Measurements from ENCODE around the gene NME5.
A peak's percentile ranks its signal among the peaks of the same experiment; 100 is the strongest.
"Not testable (repeated sequence)": the region's sequence is repeated elsewhere in the genome, so short reads cannot be mapped to it uniquely, and the experiment has no call there.

The NME5 gene, protein sequence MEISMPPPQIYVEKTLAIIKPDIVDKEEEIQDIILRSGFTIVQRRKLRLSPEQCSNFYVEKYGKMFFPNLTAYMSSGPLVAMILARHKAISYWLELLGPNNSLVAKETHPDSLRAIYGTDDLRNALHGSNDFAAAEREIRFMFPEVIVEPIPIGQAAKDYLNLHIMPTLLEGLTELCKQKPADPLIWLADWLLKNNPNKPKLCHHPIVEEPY

DNA sequence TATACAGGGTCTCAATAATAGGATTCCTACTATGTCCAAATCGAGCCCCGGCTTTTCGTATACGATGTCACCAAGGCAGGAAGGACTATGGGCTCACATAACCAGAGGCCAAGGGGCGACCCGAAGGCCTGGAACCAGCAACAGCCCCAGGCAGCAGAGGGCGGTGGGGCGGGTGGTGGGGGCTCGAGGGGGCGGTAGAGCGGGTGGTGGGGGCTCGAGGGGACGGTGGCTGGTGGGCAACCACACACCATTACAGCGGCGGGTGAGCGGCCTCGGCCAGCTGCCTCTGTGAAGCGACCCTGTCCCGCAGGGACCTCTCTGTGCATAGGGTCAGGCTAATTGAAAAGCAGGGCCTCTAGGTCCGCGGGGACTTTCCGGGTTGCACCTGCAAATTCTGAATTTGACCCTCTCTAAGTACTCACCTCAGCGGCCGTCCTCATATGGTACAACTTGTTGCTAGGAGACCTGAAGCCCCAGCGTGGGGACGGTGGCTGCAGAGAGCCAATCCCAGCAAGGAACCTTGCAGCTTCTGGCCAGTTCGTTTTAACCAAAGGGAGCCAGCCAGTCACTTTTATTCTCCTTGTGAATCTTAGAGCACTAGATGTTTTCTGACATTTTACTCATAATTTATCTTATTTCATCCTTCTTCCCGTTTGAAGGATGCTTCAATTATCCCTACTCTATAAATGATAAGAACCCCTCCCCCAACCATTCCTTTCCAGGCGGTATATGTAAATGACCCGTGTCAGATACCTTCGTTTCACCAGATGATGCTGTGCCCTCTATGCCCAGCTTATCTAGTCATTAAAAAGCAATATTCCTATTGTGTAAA, at the start of gene NME5:
Gene NME5 (minus strand): TSS at position 480 of the 832 bp plus-strand sequence. CDS start 648 bp downstream, outside the sequence.
- FAIRE-seq: no peak

DNA sequence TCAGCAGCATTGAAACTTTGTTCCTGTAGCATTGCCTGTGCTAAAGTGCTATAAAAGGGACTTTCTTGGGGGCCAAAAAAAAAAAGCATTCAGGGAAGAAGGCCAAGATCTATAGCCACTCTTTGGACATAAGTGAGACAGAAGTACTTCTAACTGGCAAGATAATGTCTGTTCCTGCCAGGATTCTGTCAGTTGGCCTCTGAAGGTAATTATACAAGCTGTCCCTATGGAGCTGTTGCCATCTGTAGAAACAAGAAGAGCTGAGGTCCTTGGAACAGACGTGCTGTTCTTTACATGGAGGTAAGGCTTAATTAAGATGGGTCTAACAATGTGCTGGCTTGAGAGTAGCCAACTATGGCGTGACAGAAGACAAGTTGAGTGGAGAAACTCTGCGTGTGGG, 49.4 kb upstream of the NME5 start:
- no peak for FAIRE-seq

DNA sequence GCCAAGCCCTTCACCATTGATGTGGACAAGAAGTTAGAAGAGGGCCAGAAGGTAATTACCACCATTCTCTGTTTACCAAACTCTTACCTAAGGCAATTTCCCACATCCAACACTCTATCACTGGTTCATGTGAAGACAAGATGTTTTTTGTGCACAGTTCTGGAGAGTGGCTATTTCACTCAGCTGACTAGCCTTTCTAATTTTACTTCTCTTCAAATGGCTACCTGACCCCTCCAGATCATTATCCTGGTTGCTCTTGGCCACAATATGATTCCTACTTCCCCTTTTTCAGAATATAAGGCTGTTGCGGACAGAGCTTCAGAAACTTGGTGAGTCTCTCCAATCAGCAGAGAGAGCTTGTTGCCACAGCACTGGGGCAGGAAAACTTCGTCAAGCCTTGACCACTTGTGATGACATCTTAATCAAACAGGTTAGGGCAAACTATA, 46.8 kb upstream of the NME5 start:
- FAIRE-seq: no peak

DNA sequence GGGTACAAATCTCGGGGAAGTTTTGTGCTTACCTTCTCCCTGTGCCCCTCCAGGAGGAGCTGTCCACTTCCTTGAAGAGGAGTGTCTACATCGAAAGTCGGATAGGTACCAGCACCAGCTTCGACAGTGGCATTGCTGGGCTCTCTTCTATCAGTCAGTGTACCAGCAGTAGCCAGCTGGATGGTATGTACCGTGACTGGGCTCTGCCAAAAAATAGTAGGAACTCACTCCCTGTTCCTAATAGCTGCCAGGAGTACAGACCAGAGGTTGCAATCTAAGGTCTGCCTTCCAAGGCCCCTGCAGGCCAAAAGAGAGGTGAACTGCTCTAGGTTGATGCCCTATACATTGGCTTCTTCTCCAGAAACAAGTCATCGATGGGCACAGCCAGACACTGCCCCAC, 43.6 kb upstream of the NME5 start:
- FAIRE-seq: no peak

DNA sequence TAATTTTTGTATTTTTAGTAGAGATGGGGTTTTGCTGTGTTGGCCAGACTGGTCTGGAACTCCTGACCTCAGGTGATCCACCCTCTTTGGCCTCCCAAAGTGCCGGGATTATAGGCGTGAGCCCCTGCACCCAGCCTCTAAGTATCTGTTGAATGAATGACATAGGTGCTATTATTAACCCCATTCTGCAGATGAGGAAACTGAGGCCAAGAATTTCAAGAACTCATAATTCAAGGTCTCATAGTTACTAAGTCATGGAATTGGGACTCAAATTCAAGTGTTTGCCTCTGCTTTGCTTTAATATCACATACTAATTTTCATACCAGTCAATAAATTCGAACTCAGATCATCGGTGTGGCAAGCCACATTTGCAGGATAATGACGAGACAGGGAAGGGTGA, 41.6 kb upstream of the NME5 start:
- FAIRE-seq: no peak

DNA sequence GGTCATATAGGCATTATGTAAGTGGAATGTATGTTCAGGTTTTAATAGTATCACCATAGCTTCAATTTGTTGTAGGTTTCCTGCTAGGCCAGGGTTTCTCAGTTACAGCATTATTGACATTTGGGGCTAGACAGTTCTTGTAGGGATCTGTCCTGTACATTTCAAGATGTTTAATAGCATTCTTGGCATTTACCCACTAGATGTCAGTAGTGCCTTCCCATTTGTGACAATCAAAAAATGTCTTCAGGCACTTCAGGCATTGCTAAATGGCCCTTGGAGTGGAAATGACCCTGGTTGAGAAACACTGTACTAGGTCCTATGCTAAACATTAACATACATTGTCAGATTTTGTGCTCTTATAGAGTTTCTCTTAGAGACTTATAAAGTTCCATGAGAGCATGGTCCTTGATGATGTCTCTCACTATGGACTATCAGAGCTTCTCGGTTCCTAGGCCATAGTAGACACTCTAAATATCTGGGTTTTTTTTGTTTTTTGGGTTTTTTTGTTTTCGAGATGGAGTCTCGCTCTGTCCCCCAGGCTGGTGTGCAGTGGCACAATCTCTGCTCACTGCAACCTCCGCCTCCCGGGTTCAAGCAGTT, 41.1 kb upstream of the NME5 start:
- FAIRE-seq: peak; percentile 69

DNA sequence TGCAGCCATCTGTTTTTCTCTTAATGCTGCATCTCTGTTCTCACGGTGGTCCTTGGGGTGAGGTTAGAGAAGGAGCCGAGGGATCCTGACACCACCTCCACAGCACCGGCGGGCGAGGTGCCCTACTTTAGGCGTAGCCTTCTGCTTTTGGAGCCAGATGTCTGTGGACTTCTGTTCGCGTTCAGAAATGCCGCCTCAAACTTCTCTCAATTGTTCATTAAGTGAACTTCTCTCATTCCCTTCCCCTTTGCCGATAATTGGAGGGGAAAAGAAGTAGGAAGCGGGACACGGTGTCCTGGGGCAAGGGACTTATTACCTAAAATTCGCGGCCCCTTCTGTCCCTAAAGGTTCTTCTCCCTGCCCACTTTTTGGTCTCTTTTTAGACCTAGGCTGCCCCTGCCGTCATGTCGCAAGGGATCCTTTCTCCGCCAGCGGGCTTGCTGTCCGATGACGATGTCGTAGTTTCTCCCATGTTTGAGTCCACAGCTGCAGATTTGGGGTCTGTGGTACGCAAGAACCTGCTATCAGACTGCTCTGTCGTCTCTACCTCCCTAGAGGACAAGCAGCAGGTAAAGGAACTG, 40.1 kb upstream of the NME5 start:
- no peak for FAIRE-seq

DNA sequence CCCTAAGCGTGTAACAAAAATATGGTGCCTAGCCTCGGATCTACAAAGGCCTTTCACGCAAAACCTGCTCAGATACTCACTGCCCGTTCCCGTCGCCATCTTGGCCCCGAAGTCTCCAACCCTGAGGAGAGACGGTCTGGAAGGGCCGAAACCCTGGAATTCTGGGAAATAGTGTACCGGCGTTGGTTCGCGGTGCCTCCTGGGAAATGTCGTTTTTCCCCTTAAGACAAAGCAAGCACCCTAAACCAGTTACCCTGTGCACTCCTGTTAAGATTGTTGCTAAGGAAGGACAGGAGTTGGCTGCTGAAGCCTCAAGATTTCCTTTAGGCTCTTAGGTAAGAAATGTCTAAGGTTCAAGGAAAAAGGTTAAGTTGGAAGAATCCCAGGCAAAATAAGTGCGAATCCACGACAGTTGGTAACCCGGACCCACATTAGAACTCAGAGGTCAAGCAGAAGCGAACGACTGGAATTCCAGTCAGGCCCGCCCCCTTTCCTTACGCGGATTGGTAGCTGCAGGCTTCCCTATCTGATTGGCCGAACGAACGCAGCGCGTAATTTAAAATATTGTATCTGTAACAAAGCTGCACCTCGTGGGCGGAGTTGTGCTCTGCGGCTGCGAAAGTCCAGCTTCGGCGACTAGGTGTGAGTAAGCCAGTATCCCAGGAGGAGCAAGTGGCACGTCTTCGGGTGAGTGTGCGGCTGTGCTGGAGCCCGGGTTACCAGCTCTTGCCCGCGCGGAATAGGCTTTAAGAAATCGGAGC, 39.5 kb upstream of the NME5 start, which contains the start of the genes BRD8 and KIF20A:
Gene BRD8 (minus strand): TSS at position 115 of the 761 bp plus-strand sequence. CDS start 16 bp downstream, at position 99.
Gene KIF20A (plus strand): TSS at position 597 of the 761 bp plus-strand sequence. CDS start 569 bp downstream, outside the sequence.
- FAIRE-seq: peak; percentile 95

DNA sequence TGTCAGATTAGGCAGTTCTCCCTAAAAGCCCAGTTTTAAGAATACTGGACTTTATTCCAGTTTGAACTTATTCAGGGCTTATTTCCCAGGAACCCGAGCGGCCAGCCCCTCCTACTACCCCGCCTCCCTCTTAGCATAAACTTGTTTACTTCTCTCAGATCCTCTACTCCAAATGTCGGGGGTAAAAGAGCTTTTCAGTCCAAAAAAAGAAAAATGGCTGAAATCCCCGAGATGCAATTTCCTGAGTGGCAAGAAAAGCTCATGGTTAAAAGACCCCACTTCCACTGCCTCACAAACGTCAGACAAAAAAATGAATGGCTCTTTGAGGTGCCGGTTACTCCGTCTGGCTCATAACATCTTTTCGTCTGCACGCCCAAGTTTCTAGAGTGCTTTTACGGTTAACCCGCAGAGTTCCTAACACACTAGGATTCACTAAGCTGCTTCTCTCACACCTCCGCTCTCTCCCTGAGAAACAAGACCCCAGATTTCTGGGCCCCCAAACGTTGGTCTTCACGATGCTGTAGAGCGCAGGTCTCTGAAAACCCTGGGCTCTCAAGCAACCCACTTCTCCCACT, 38.8 kb upstream of the NME5 start:
- no peak for FAIRE-seq

DNA sequence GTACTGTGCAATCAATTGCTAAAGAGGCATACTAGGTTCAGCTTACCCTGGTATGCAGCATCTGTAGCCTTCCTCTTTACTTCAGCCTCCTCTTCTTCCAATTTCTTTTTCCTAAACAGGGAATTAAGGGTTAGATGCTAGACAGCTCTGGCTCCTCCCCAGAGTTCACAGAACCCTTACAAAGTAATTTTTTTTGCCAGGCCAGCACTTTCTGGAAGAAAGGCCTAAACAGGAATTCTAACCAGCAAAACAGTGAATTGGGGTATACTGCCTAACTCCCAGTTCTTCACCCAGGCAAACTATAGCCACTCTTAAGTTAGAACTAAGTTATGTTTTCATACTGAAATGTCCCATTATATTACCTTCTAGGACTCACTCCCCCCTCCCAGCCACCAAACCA, 31.1 kb upstream of the NME5 start:
- no peak for FAIRE-seq

DNA sequence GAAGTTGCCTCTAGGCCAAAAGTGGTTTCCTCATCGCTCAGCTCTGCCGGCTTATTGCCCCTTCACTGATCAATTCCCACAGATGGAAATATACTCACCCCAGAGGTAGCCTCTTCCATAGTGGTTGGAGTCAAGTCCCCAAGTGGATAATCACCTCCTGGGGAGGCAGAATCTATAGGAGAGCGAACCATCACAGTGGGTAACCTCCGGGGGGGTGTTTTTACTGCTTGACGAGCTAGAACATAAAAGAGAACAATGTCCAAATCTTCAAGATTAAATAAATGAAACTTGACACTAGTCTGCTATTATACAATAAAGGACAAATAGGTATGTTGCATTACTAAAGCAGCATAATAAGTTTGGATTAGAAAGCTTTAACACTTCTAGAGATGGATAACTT, 29.9 kb upstream of the NME5 start:
- no peak for FAIRE-seq

DNA sequence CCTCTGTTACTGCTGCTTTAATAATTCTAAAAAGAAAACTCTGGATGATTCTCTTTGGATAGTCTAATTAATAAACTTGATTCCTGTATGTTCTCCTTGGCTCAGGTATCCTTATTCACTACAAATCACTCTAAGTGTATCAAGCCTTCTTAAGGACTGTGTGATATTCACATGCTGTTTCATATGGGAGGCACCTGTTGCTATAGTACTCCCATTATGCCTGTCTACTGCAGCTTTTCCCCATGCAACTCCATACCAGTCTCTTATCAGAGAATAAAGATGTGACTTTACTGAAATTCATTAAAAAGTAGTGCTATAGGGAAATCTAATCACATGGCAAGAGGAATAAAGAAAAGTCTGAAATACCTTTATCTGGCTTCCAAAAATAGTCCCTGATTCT, 24.5 kb upstream of the NME5 start:
- no peak for FAIRE-seq

DNA sequence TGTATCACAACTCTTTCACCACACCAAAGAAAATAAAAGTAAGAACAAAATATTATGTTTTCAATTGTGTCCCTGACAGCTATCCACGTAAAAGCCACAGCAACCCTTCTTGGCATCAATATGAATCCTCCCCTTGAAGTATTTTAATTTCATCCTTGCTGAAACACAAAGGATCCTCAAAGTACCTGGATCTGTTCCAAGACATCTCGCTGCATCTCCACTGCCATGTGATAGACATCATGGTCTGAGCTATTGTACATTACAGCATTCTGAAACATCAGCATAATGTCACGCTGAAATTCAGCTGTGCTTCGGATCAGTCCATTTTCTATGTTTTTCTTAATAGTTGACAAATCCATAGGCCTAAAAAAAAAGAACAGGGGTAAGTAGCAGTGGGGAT, 21.5 kb upstream of the NME5 start:
- FAIRE-seq: no peak

DNA sequence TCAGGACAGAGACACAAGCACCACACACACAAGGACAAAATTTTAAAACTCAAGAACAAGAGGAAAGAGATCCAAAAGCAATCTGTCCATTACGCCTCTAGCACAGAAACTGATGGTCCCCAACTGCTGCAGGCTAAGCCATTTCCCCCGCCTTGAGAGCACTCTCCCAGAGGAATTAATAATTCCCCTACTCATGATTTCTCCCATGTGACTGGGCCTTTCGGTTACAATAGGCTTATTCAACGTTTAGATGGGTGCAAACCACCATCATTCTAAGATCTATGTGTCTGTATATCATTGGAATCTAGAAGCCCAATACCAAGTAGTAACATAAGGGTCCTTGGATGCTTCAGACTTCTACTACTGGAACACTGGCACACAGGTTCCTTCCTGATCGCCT, 20.4 kb upstream of the NME5 start:
- no peak for FAIRE-seq

DNA sequence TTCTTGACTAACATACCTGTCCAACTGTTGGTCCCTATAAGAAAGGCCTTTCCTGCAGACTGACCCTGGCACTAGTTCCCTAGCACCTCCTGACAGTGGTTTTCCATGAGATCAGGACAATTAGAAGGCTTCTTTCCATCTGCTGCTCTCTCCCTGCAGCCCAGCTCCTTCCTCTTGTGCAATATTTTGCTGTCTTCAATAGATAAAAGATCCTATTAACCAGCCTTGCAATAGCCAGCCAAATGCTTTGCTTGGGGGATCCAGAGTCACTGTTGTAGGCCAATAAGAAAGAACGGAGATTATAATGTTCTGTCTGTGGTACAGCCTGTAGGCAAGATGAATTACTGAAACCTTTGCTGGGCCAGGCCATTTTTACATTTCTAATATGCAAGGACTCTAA, 18.4 kb upstream of the NME5 start:
- FAIRE-seq: no peak

DNA sequence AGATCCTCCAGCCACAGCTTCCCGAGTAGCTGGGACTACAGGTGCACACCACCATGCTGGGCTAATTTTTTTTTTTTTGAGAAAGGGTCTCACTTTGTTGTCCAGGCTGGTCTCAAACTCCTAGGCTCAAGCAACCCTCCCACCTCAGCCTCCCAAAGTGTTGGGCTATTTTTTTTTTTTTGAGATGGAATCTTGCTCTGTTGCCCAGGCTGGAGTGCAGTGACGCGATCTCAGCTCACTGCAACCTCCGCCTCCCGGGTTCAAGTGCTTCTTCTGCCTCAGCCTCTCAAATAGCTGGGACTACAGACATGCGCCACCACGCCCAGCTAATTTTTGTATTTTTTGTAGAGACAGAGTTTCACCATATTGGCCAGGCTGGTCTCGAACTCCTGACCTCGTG, 16.7 kb upstream of the NME5 start:
- not testable (repeated sequence) for FAIRE-seq

DNA sequence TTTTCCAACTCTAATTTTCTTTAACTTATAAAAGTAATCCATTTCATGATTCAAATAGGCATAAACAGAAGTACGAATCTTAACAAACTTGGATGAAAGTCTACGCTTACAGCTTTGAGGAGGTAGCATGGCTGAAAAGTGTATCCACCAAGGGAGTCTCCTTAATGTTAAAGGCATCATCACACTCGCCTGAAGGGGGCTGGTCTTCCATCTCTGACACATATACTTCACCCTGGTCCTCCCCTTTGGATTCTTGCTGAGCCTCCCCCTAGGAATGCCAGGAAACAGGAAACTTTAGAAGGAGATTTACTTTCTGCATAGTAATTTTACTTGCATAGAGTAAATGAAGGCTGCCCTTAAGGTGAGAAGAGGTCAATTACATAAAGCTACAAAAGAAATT, 10.3 kb upstream of the NME5 start:
- FAIRE-seq: no peak

DNA sequence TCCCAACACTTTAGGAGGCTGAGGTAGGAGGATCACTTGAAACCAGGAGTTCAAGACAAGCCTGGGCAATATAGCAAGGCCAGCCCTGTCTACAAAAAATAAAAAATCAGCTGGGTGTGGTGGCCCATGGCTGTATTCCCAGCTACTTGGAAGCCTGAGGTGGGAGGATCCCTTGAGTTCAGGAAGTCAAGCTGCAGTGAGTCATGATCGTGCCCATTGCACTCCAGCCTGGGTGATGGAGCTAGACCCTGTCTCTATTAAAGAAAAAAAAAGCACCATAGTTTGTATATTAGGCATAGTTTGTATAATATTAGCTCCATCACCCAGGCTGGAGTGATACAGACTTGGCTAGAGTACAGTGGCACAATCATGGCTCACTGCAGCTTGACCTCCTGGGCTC, 9.6 kb upstream of the NME5 start:
- FAIRE-seq: no peak

DNA sequence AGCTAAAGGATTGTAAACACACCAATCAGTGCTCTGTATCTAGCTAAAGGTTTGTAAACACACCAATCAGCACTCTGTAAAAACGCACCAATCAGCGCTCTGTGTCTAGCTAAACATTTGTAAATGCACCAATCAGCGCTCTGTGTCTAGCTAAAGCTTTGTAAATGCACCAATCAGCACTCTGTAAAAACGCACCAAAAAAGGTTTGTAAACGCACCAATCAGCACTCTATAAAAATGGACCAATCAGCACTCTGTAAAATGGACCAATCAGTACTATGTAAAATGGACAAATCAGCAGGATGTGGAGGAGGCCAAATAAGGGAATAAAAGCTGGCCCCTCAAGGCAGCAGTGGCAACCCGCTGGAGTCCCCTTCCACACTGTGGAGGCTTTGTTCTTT, 4.3 kb upstream of the NME5 start:
- FAIRE-seq: not testable (repeated sequence)

DNA sequence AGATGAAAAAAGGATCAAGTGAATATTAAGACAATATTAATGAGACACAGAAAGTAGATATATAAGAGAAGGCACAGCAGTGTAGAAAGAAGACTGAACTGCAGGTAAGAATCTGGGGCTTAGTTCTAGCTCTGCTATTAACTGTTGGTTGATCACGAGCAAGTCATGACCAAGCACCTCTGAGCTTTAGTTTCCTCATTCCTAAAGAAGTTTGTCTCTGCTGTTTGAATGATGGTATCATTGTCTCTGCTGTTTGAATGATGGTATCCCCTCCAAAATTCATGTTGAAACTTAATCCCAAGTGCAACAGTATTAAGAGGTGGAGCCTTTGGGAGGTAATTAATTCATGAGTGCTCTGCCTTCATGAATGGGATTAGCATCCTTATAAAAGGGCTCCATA, 2.5 kb upstream of the NME5 start:
- no peak for FAIRE-seq

DNA sequence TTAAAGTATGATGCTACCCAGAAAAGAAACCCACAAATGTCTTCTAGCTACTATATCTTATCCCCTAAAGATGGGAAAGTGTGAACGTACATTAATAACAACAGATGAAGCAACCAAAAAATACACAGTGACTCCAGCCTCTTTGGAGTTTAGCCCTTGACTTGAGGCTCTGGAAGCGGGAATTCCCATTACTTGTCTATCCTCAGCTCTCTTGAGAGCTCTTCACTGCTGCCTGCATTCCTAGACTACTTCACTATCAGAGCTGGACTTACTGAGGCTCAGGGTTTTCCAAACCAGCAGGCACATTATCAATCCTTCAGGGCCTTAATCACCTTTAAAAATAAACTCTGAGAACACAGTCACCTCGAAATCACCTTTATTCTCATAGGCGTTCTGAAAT, 1.0 kb upstream of the NME5 start:
- no peak for FAIRE-seq

DNA sequence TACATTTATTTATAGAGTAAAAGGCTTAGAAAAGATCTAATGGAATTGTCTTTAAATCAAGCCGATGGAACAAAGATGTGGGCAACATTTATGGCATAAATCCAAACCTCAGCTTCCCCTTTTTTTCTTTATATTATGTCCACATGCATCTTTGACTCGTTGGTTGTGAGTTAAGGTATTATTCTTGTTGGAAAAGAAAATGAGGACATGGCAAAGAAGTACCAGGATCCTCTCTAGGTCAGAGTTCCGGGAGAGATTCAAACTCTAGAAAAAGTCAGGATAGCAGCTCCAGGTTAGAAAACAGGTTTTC, 508 bp upstream of the NME5 start:
- FAIRE-seq: no peak

DNA sequence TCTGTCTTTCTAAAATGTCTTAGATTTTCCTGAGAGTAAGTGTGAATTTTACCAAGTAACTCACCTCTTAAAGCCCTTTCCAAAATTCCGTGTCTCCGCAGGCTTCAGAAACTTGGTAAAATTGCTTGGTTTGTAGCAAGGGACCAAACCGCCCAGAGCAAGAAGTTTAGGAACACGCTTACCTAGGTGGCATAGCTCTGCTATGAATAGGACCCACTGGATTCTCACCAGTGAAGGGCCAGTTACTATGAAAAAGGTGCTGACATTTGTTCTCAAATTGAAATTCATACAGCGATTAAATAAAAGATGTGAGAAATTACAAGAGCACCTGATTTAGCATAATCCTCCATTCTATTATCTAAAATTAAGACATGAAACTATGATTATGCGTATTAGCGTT, 6.7 kb downstream of the NME5 start:
- FAIRE-seq: no peak

All from A204.1 (cell line).